Glutamatergic neuron (in vitro differentiated cells): Measurements from ENCODE around the gene CCDC61. TPM values are rescaled to one million over a fixed set of nuclear protein-coding genes. Genes with fewer than 3 reads are reported as not detected.

ENCODE experiments used
- DNase-seq: peaks from one replicate; pipeline ENCODE4 v3.0.0; 2022
- H3K27ac Mint-ChIP-seq: one replicate; pipeline ENCODE4 v1.8.0; 2020; ENCODE audit warnings: mild to moderate bottlenecking, mixed read lengths, inconsistent platforms; ENCODE audit not compliant: unreplicated experiment
- H3K27me3 Mint-ChIP-seq: one replicate; pipeline ENCODE4 v1.8.0; 2020; ENCODE audit warnings: mild to moderate bottlenecking, moderate library complexity, mixed read lengths, inconsistent platforms; ENCODE audit not compliant: unreplicated experiment
- H3K36me3 Mint-ChIP-seq: one replicate; pipeline ENCODE4 v1.8.0; 2020; ENCODE audit warnings: mild to moderate bottlenecking, mixed read lengths, inconsistent platforms; ENCODE audit not compliant: unreplicated experiment
- H3K4me1 Mint-ChIP-seq: one replicate; pipeline ENCODE4 v1.8.0; 2020; ENCODE audit warnings: mild to moderate bottlenecking, low read depth, mixed read lengths, inconsistent platforms; ENCODE audit not compliant: unreplicated experiment
- H3K4me3 Mint-ChIP-seq: one replicate; pipeline ENCODE4 v1.8.0; 2020; ENCODE audit warnings: mild to moderate bottlenecking, mixed read lengths, inconsistent platforms; ENCODE audit not compliant: unreplicated experiment
- H3K9me3 Mint-ChIP-seq: one replicate; pipeline ENCODE4 v1.8.0; 2020; ENCODE audit warnings: mild to moderate bottlenecking, moderate library complexity, mixed read lengths, inconsistent platforms; ENCODE audit not compliant: unreplicated experiment
- total RNA-seq: library from RNA; stranded (reverse); fragmentation: NEBNext Ultra II Directional; extraction: Animal tissue kit (Norgen Biotek cat#: 25700); gene quantifications from one replicate; pipeline ENCODE4 v1.2.1, GENCODE V29; 2021; ENCODE audit not compliant: unreplicated experiment
- TF ChIP-seq, protein P1 (sequence below): fragments of 200-600 bp; sonication (generic); IDR thresholded peaks from one replicate; pipeline ENCODE4 v1.5.0; 2021; ENCODE audit not compliant: partially characterized antibody, unreplicated experiment

CCDC61 gene
- total RNA-seq, 1 donor from 2014 or later, result 33.5 TPM

DNA sequence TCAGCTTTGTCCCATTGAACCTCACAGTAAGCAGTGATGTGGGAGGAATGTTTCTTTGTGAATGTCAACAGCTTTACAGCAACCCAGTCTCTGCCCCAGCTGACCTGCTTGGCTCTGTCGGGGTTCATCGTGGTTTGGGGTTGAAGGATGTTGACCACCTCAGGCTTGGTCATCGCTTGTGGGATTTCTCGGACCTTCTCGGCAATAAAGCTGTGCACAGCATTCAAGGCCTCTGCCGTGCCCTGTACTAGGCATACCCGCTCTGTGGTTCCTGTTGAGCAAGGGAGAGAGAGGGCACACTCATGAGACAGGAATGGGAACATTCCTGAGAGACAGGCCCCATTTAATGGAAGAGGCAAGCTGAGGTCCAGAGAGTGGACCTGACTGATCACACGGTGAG lies 41.6 kb upstream of the CCDC61 start:
- Mint-ChIP-seq H3K4me3 (peak overlapping the region; percentile 87), H3K9me3 (peaks cover 16% of the 10 kb centered on the region), H3K4me1 (peaks cover 38% of the 10 kb centered on the region), H3K27ac (peak overlapping the region; percentile 98), H3K27me3 (peaks cover 12% of the 10 kb centered on the region), H3K36me3 (peaks cover 7% of the 10 kb centered on the region)
- no peak for DNase-seq
- TF ChIP-seq, protein P1, sequence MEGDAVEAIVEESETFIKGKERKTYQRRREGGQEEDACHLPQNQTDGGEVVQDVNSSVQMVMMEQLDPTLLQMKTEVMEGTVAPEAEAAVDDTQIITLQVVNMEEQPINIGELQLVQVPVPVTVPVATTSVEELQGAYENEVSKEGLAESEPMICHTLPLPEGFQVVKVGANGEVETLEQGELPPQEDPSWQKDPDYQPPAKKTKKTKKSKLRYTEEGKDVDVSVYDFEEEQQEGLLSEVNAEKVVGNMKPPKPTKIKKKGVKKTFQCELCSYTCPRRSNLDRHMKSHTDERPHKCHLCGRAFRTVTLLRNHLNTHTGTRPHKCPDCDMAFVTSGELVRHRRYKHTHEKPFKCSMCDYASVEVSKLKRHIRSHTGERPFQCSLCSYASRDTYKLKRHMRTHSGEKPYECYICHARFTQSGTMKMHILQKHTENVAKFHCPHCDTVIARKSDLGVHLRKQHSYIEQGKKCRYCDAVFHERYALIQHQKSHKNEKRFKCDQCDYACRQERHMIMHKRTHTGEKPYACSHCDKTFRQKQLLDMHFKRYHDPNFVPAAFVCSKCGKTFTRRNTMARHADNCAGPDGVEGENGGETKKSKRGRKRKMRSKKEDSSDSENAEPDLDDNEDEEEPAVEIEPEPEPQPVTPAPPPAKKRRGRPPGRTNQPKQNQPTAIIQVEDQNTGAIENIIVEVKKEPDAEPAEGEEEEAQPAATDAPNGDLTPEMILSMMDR, result no peak

DNA sequence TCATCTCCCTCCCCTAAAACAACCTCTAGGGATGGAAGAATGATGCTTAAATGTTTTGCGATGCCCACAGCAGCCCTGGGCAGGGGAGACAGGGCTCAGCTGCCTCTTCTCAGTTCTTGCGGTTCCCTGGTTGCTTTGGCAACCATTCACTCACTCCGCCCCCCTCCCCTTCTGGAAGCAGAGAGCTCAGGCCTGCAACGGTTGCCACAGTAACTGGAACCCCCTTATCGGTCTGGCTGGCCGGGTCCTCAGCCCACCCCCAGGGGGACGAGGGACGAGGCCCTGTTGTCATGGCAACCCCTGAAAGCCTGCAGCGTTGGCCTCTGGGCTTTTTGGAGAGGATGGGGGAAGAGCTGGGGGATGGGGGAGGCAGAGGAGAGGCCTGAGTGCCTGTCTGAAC lies 41.1 kb upstream of the CCDC61 start:
- Mint-ChIP-seq H3K4me1 (peaks cover 43% of the 10 kb centered on the region), H3K9me3 (peaks cover 16% of the 10 kb centered on the region), H3K27me3 (peaks cover 14% of the 10 kb centered on the region), H3K36me3 (peaks cover 10% of the 10 kb centered on the region), H3K27ac (peak overlapping the region; percentile 98), H3K4me3 (peak overlapping the region; percentile 87)
- TF ChIP-seq, protein P1, result no peak
- peak; percentile 97 for DNase-seq

DNA sequence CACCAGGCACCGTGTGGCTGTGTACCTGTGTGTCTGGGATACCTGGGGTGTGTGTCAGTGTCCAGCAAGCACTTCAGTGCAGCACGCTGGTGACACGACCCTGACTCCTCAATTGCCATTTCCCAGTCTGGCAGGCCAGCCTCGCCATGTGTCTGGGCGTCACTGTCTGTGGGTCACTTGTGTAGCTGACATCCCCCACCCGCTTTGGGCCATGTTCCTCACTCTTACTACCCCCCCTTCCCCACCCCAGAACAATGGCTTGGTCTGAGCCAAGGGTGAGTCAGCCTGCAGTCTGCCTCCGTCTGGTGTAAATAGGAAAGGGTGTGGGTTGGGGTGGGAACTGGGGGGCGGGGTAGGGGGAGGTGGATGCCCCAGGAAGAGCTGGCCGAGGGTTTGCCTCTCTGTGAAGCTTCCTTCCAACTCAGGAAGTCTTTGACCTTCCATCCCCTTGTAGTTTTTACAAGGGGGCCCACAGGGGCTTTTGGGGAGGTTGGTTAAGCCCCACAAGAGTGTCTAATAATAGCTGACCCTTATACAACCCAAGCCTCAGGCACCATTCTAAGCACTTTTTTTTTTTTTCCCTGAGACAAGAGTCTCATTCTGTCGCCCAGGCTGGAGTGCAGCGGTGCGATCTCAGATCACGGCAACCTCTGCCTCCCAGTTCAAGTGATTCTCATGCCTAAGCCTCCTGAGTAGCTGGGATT lies 39.2 kb upstream of the CCDC61 start:
- DNase-seq, result peak; percentile 29
- H3K27me3 Mint-ChIP-seq, result peaks cover 27% of the 10 kb centered on the region
- H3K4me3 Mint-ChIP-seq, result no peak overlapping the region
- H3K9me3 Mint-ChIP-seq, result peaks cover 24% of the 10 kb centered on the region
- H3K36me3 Mint-ChIP-seq, result peaks cover 10% of the 10 kb centered on the region
- H3K4me1 Mint-ChIP-seq, result peaks cover 58% of the 10 kb centered on the region
- H3K27ac Mint-ChIP-seq, result peak overlapping the region; percentile 98
- TF ChIP-seq, protein P1, result no peak

DNA sequence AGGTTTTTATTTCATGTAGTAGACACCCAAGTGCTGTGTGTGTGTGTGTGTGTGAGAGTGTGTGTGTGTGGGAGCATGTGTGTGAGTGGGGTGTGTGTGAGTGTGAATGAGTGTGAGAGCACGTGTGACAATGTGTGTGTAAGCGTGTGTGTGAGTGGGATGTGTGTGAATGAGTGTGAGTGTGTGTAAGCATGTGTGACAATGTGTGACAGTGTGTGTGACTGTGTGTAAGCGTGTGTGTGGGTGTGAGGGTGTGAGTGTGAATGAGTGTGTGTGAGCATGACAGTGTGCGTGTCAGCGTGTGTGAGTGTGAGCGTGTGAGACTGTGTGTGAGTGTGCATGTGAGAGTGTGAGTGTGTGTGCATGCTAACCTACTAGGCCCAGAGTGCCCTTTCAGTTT lies 36.9 kb upstream of the CCDC61 start:
- H3K27ac Mint-ChIP-seq, result peak overlapping the region; percentile 89
- H3K36me3 Mint-ChIP-seq, result peaks cover 22% of the 10 kb centered on the region
- peak overlapping the region; percentile 76 for H3K4me3 Mint-ChIP-seq
- peaks cover 33% of the 10 kb centered on the region for H3K27me3 Mint-ChIP-seq
- TF ChIP-seq, protein P1, result no peak
- H3K9me3 Mint-ChIP-seq, result peaks cover 23% of the 10 kb centered on the region
- no peak for DNase-seq
- peaks cover 57% of the 10 kb centered on the region for H3K4me1 Mint-ChIP-seq

DNA sequence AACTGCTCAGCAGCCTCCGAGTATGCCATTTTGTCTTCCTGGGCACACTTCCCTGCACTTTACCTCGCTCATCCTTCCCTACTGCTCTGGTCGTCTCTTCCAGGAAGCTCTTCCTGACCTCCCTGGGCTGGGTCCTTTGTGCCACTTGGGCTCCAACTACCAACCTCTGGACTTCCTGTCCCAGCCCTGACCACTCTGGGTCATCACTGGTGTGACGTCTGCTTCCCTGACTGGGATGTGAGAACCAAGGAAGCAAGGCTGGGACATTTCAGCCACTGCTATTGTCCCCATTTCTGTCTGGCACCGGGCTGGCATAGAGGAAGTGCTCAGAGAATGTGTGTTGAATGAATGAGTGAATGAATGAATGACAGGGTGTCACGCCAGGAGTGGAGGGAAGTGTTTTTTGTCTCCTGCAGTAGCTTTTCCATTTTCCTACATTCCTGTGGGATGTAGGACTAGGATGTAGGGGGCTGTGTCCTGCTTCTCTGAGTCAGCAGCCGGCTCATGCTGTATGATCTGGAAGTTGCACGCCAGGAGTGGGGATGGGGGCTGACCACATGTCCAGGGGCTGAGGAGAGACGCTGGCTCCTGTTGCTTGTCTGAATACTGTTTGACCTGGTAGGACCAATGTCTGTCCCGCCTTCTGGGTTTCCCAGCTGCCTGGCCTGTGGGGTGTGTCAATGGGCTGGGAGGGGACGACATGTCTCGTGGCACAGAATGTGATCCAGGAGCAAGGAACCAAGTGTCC lies 36.3 kb upstream of the CCDC61 start:
- Mint-ChIP-seq H3K27me3 (peaks cover 37% of the 10 kb centered on the region), H3K9me3 (peaks cover 19% of the 10 kb centered on the region), H3K36me3 (peaks cover 22% of the 10 kb centered on the region), H3K27ac (peak overlapping the region; percentile 98), H3K4me3 (peak overlapping the region; percentile 23), H3K4me1 (peaks cover 53% of the 10 kb centered on the region)
- DNase-seq, result no peak
- TF ChIP-seq, protein P1, result no peak
